H9 (cell line): ENCODE measurements around the gene CNDP1. TPM values are rescaled to one million over a fixed set of nuclear protein-coding genes. Genes with fewer than 3 reads are reported as not detected.

Source experiments
- DNase-seq: peaks from one replicate; pipeline ENCODE4 v3.0.0-alpha.2; 2017
- H2AFZ ChIP-seq: one replicate; pipeline ENCODE4 v1.6.1; 2013; ENCODE audit warnings: mild to moderate bottlenecking, low read length, control low read depth, moderate library complexity
- H2AK5ac ChIP-seq: 2 replicates; pipeline ENCODE4 v1.6.1; 2013; ENCODE audit warnings: low read length, control low read depth, mixed read lengths; ENCODE audit not compliant: insufficient read length
- H2BK120ac ChIP-seq: one replicate; pipeline ENCODE4 v1.6.1; 2013; ENCODE audit warnings: low read depth, mild to moderate bottlenecking, low read length, control low read depth, inconsistent platforms; ENCODE audit not compliant: poor library complexity, severe bottlenecking
- H2BK12ac ChIP-seq: 2 replicates; pipeline ENCODE4 v1.6.1; 2013; ENCODE audit warnings: low read length, control low read depth, mixed read lengths, low read depth; ENCODE audit not compliant: insufficient read length
- H2BK15ac ChIP-seq: 2 replicates; pipeline ENCODE4 v1.6.1; 2013; ENCODE audit warnings: low read depth, low read length, control low read depth
- H2BK20ac ChIP-seq: one replicate; pipeline ENCODE4 v1.6.1; 2013; ENCODE audit warnings: low read depth, mild to moderate bottlenecking, low read length, control low read depth, inconsistent platforms; ENCODE audit not compliant: poor library complexity, severe bottlenecking
- H2BK5ac ChIP-seq: 2 replicates; pipeline ENCODE4 v1.6.1; 2013; ENCODE audit warnings: low read length, control low read depth, mixed read lengths; ENCODE audit not compliant: insufficient read length
- H3K14ac ChIP-seq: 2 replicates; pipeline ENCODE4 v1.6.1; 2013; ENCODE audit warnings: low read length, control low read depth; ENCODE audit not compliant: insufficient read depth
- H3K18ac ChIP-seq: 2 replicates; pipeline ENCODE4 v1.6.1; 2013; ENCODE audit warnings: low read depth, mild to moderate bottlenecking, mixed read lengths, low read length, control low read depth; ENCODE audit not compliant: insufficient read length
- H3K23ac ChIP-seq: 2 replicates; pipeline ENCODE4 v1.6.1; 2013; ENCODE audit warnings: low read length, control low read depth, mixed read lengths, low read depth; ENCODE audit not compliant: insufficient read length
- H3K23me2 ChIP-seq: 2 replicates; pipeline ENCODE4 v1.6.1; 2013; ENCODE audit warnings: low read depth, mild to moderate bottlenecking, mixed read lengths, low read length, control low read depth; ENCODE audit not compliant: insufficient read length, poor library complexity, severe bottlenecking
- H3K27ac ChIP-seq: 2 replicates; pipeline ENCODE4 v1.5.1; 2013; ENCODE audit warnings: low read length, control low read depth, mixed read lengths, low read depth; ENCODE audit not compliant: insufficient read length
- H3K27me3 ChIP-seq: 2 replicates; pipeline ENCODE4 v1.6.1; 2013; ENCODE audit warnings: low read length, control low read depth, inconsistent platforms; ENCODE audit not compliant: insufficient read depth
- H3K4ac ChIP-seq: 2 replicates; pipeline ENCODE4 v1.6.1; 2013; ENCODE audit warnings: low read depth, mild to moderate bottlenecking, control low read depth, inconsistent platforms, low read length, moderate library complexity
- H3K4me1 ChIP-seq: 2 replicates; pipeline ENCODE4 v1.6.1; 2013; ENCODE audit warnings: low read length, control low read depth, inconsistent platforms; ENCODE audit not compliant: insufficient read depth
- H3K4me2 ChIP-seq: 2 replicates; pipeline ENCODE4 v1.6.1; 2013; ENCODE audit warnings: low read length, control low read depth, mixed read lengths; ENCODE audit not compliant: insufficient read length, insufficient read depth
- H3K56ac ChIP-seq: 2 replicates; pipeline ENCODE4 v1.6.1; 2013; ENCODE audit warnings: low read depth, mild to moderate bottlenecking, mixed read lengths, low read length, control low read depth; ENCODE audit not compliant: insufficient read length
- H3K79me1 ChIP-seq: 2 replicates; pipeline ENCODE4 v1.6.1; 2013; ENCODE audit warnings: low read depth, mild to moderate bottlenecking, moderate library complexity, low read length, control low read depth, inconsistent platforms; ENCODE audit not compliant: insufficient read depth, poor library complexity, severe bottlenecking
- H3K79me2 ChIP-seq: 2 replicates; pipeline ENCODE4 v1.6.1; 2013; ENCODE audit warnings: low read length, control low read depth, inconsistent platforms; ENCODE audit not compliant: insufficient read depth
- H3K9ac ChIP-seq: 2 replicates; pipeline ENCODE4 v1.6.1; 2013; ENCODE audit warnings: low read length, control low read depth, mixed read lengths; ENCODE audit not compliant: insufficient read length; ENCODE audit errors: extremely low read depth
- H3K9me3 ChIP-seq: one replicate; pipeline ENCODE4 v1.6.1; 2013; ENCODE audit warnings: low read depth, low read length, inconsistent platforms; ENCODE audit not compliant: control insufficient read depth
- H3T11ph ChIP-seq: one replicate; pipeline ENCODE4 v1.6.1; 2013; ENCODE audit warnings: mild to moderate bottlenecking, low read length, control low read depth, inconsistent platforms
- H4K20me1 ChIP-seq: one replicate; pipeline ENCODE4 v1.6.1; 2013; ENCODE audit not compliant: control insufficient read depth, insufficient read length, insufficient read depth
- H4K5ac ChIP-seq: 2 replicates; pipeline ENCODE4 v1.6.1; 2013; ENCODE audit warnings: low read depth, mild to moderate bottlenecking, mixed read lengths, low read length, control low read depth; ENCODE audit not compliant: insufficient read length
- H4K8ac ChIP-seq: replicated peaks from 2 replicates; pipeline ENCODE4 v1.6.1; 2013; ENCODE audit warnings: low read length, control low read depth, mixed read lengths, low read depth; ENCODE audit not compliant: insufficient read length
- H4K91ac ChIP-seq: 2 replicates; pipeline ENCODE4 v1.6.1; 2013; ENCODE audit warnings: low read depth, mild to moderate bottlenecking, moderate library complexity, mixed read lengths, low read length, control low read depth; ENCODE audit not compliant: insufficient read length
- H3K27ac Mint-ChIP-seq, 3 experiments: 2 replicates in 2 of 3; 3 replicates in 1 of 3; pipeline ENCODE4 v1.8.0; 2020 to 2021; ENCODE audit warnings: mixed read lengths in 3 of 3, mild to moderate bottlenecking in 1 of 3, moderate library complexity in 1 of 3
- H3K27me3 Mint-ChIP-seq: 2 replicates; pipeline ENCODE4 v1.8.0; 2021; ENCODE audit warnings: low read depth, mild to moderate bottlenecking, moderate library complexity, mixed read lengths
- H3K36me3 Mint-ChIP-seq, 3 experiments: 2 replicates in 2 of 3; 3 replicates in 1 of 3; pipeline ENCODE4 v1.8.0; 2020 to 2021; ENCODE audit warnings: low read depth in 3 of 3, mixed read lengths in 3 of 3; ENCODE audit not compliant: insufficient read depth in 1 of 3
- H3K4me1 Mint-ChIP-seq, 2 experiments: 2 replicates each; pipeline ENCODE4 v1.8.0; 2020; ENCODE audit warnings: mixed read lengths in 2 of 2
- H3K4me3 Mint-ChIP-seq, 2 experiments: 2 replicates in 1 of 2; 3 replicates in 1 of 2; pipeline ENCODE4 v1.8.0; 2020 to 2021; ENCODE audit warnings: mild to moderate bottlenecking in 2 of 2, mixed read lengths in 2 of 2, moderate library complexity in 1 of 2
- H3K9me3 Mint-ChIP-seq, 2 experiments: 2 replicates in 1 of 2; 3 replicates in 1 of 2; pipeline ENCODE4 v1.8.0; 2020; ENCODE audit warnings: mild to moderate bottlenecking in 2 of 2, mixed read lengths in 2 of 2, moderate library complexity in 1 of 2
- CTCF ChIP-seq: fragments of 200-600 bp; sonication (generic); conservative IDR thresholded peaks from 3 replicates; pipeline ENCODE4 v1.8.0; 2021; ENCODE audit warnings: antibody characterized with exemption, mild to moderate bottlenecking
- WGBS: extraction: QIAGEN DNeasy Blood & Tissue Kit; methylation state at CpG from one replicate; pipeline ENCODE4 v1.1.7; 2013; ENCODE audit warnings: missing lambda C conversion rate, low lambda C conversion rate, mixed read lengths; ENCODE audit not compliant: insufficient read length; ENCODE audit errors: extremely low coverage; 5-methylcytosine and 5-hydroxymethylcytosine counted together
- total RNA-seq: library from RNA; stranded (reverse); gene quantifications from 2 replicates; pipeline ENCODE4 v1.2.1, GENCODE V29; 2021

Gene CNDP1
- total RNA-seq, 1 experiment from 2014 or later: not detected

- no peak overlapping the region for H2AK5ac ChIP-seq
- H3K79me2 ChIP-seq: no peaks in the 10 kb centered on the region
- Mint-ChIP-seq H3K9me3 (peaks cover 39 to 48% of the 10 kb centered on the region in 2 experiments), H3K36me3 (peaks cover 11 to 17% (median 12%) of the 10 kb centered on the region in 3 experiments), H3K4me1 (no peaks in the 10 kb centered on the region), H3K4me3 (no peak overlapping the region), H3K27me3 (peaks cover 11% of the 10 kb centered on the region), H3K27ac (no peak overlapping the region)
- H3K18ac ChIP-seq: no peak overlapping the region
- no peak for DNase-seq
- H3K4me2 ChIP-seq: no peak overlapping the region
- H2AFZ ChIP-seq: no peak overlapping the region
- H3K79me1 ChIP-seq: no peaks in the 10 kb centered on the region
- H3K23ac ChIP-seq: no peak overlapping the region
- no peak overlapping the region for H3K27ac ChIP-seq
- no peak for TF ChIP-seq CTCF
- no peak overlapping the region for H3K4ac ChIP-seq
- no peak overlapping the region for H2BK120ac ChIP-seq
- H4K8ac ChIP-seq: no peak overlapping the region
- no peak overlapping the region for H2BK12ac ChIP-seq
- H3K4me1 ChIP-seq: no peaks in the 10 kb centered on the region
- H2BK5ac ChIP-seq: no peak overlapping the region
- no peaks in the 10 kb centered on the region for H3K23me2 ChIP-seq
- no peaks in the 10 kb centered on the region for H4K20me1 ChIP-seq
- H3K14ac ChIP-seq: no peak overlapping the region
- H3K9ac ChIP-seq: no peak overlapping the region
- no CpG with 5 or more reads among the region's 4 CpGs for WGBS
- H2BK15ac ChIP-seq: no peak overlapping the region
- H4K91ac ChIP-seq: no peak overlapping the region
- H3K9me3 ChIP-seq: no peaks in the 10 kb centered on the region
- H3K56ac ChIP-seq: no peak overlapping the region
- H3K27me3 ChIP-seq: no peaks in the 10 kb centered on the region
- no peak overlapping the region for H2BK20ac ChIP-seq
- H4K5ac ChIP-seq: no peak overlapping the region
- no peak overlapping the region for H3T11ph ChIP-seq
Observed at GRCh38 chr18:74569401-74569800, 35.1 kb downstream of the CNDP1 start.
